A673 (cell line): ENCODE measurements around the gene WDR46. TPM values are rescaled to one million over a fixed set of nuclear protein-coding genes. Genes with fewer than 3 reads are reported as not detected.

Source experiments
- BruUV-seq: library from RNA; stranded (reverse); fragments of 400-500 nt; replicated peaks from 2 replicates; lab custom pipeline; 2021; lab: Mats Ljungman, UMichigan
- CTCF ChIA-PET: fragments of 300-600 bp; sonication (Branson Sonifier 250); formaldehyde crosslinking; loops from one replicate; lab custom pipeline; 2022; ENCODE audit warnings: antibody characterized with exemption; lab: Charles Lee
- POLR2A ChIA-PET: fragments of 300-600 bp; sonication (Branson Sonifier 250); formaldehyde crosslinking; loops from one replicate; lab custom pipeline; 2022; ENCODE audit warnings: antibody characterized with exemption; ENCODE audit not compliant: low non-redundant PET; lab: Charles Lee
- DNase-seq: peaks from one replicate; pipeline ENCODE4 v3.0.0-alpha.2; 2015; ENCODE audit warnings: low spot score
- H3K27ac ChIP-seq: fragments of 200-600 bp; sonication (generic); 2 replicates; pipeline ENCODE4 v1.5.1; 2016; ENCODE audit warnings: mixed run types, low read depth, mild to moderate bottlenecking, mixed read lengths, antibody characterized with exemption, low read length; ENCODE audit not compliant: poor library complexity, severe bottlenecking
- H3K27me3 ChIP-seq: fragments of 200-600 bp; sonication (generic); replicated peaks from 2 replicates; pipeline ENCODE4 v1.6.1; 2017; ENCODE audit warnings: mixed run types, low read depth, mild to moderate bottlenecking, mixed read lengths, antibody characterized with exemption, low read length; ENCODE audit not compliant: insufficient read depth, poor library complexity
- H3K36me3 ChIP-seq: fragments of 200-600 bp; sonication (generic); 2 replicates; pipeline ENCODE4 v1.6.1; 2016; ENCODE audit warnings: mixed run types, mild to moderate bottlenecking, mixed read lengths, antibody characterized with exemption, low read length; ENCODE audit not compliant: insufficient read depth, poor library complexity, severe bottlenecking
- H3K4me1 ChIP-seq: fragments of 200-600 bp; sonication (generic); 2 replicates; pipeline ENCODE4 v1.6.1; 2017; ENCODE audit warnings: mixed run types, mild to moderate bottlenecking, mixed read lengths, antibody characterized with exemption, low read length; ENCODE audit not compliant: insufficient read depth, poor library complexity, severe bottlenecking
- H3K4me3 ChIP-seq: fragments of 200-600 bp; sonication (generic); 2 replicates; pipeline ENCODE4 v1.5.1; 2016; ENCODE audit warnings: low read depth, mixed run types, mild to moderate bottlenecking, mixed read lengths, low read length; ENCODE audit not compliant: poor library complexity, severe bottlenecking
- H3K9me3 ChIP-seq: fragments of 200-600 bp; sonication (generic); 2 replicates; pipeline ENCODE4 v1.6.1; 2016; ENCODE audit warnings: mixed run types, low read depth, mild to moderate bottlenecking, mixed read lengths, antibody characterized with exemption, low read length; ENCODE audit not compliant: poor library complexity, severe bottlenecking
- CTCF ChIP-seq: fragments of 300-800, 200-600 bp; sonication (generic); conservative IDR thresholded peaks from 2 replicates; pipeline ENCODE4 v1.5.1; 2017; ENCODE audit warnings: low read depth, mild to moderate bottlenecking, antibody characterized with exemption, low read length, moderate library complexity, mixed read lengths
- EZH2 ChIP-seq: fragments of 200-600 bp; sonication (generic); IDR thresholded peaks from 2 replicates; pipeline ENCODE4 v1.6.1; 2017; ENCODE audit warnings: borderline replicate concordance, low read depth, mild to moderate bottlenecking, mixed read lengths, antibody characterized with exemption, low read length; ENCODE audit not compliant: poor library complexity, severe bottlenecking
- intact Hi-C: fragments of 100-400 bp; cut with micrococcal nuclease; formaldehyde crosslinking; loops from one replicate; pipeline ENCODE4 v1.10.0; 2022; ENCODE audit not compliant: unreplicated experiment
- total RNA-seq: library from RNA; stranded (reverse); gene quantifications from 2 replicates; pipeline ENCODE4 v1.2.3, GENCODE V29; 2021

The WDR46 gene
- total RNA-seq, 1 experiment from 2014 or later: 97.9 TPM

- Histone ChIP-seq H3K27me3 (no peaks in the 10 kb centered on the region), H3K4me1 (peaks cover 19% of the 10 kb centered on the region), H3K9me3 (no peaks in the 10 kb centered on the region), H3K4me3 (no peak overlapping the region), H3K27ac (no peak overlapping the region), H3K36me3 (peaks cover 49% of the 10 kb centered on the region)
- DNase-seq: peak; percentile 69
- no TSS peak for BruUV-seq
- intact Hi-C loops: no loop called here
- TF ChIP-seq EZH2: no peak
- TF ChIP-seq CTCF: peak; percentile 54
- CTCF ChIA-PET: no interaction called here
- POLR2A ChIA-PET: no interaction called here
Observed at GRCh38 chr6:33279971-33280511, 9.0 kb downstream of the WDR46 start.

- DNase-seq: no peak
- CTCF ChIA-PET: no interaction called here
- Histone ChIP-seq H3K4me1 (peaks cover 27% of the 10 kb centered on the region), H3K27ac (no peak overlapping the region), H3K27me3 (no peaks in the 10 kb centered on the region), H3K36me3 (peaks cover 49% of the 10 kb centered on the region), H3K9me3 (no peaks in the 10 kb centered on the region), H3K4me3 (no peak overlapping the region)
- POLR2A ChIA-PET: no interaction called here
- TF ChIP-seq EZH2: no peak
- no peak for TF ChIP-seq CTCF
- BruUV-seq: no TSS peak
- intact Hi-C loops: no loop called here
Observed at GRCh38 chr6:33279257-33279695, 9.8 kb downstream of the WDR46 start.

- H3K4me1 ChIP-seq: peaks cover 31% of the 10 kb centered on the region
- ChIA-PET CTCF (no interaction called here), POLR2A (no interaction called here)
- no peak overlapping the region for H3K4me3 ChIP-seq
- no peaks in the 10 kb centered on the region for H3K27me3 ChIP-seq
- peaks cover 52% of the 10 kb centered on the region for H3K36me3 ChIP-seq
- no TSS peak for BruUV-seq
- no peak overlapping the region for H3K27ac ChIP-seq
- DNase-seq: no peak
- TF ChIP-seq CTCF (no peak), EZH2 (no peak)
- intact Hi-C loops: no loop called here
- H3K9me3 ChIP-seq: no peaks in the 10 kb centered on the region
Observed at GRCh38 chr6:33278810-33279209, 10.2 kb downstream of the WDR46 start.
